HEK293T (cell line): Measurements from ENCODE around the gene MYB.
A peak's percentile ranks its signal among the peaks of the same experiment; 100 is the strongest.

Source experiments
- CTCF ChIA-PET: fragments of 350-600 bp; formaldehyde crosslinking; extraction: SDS; loops from one replicate; lab custom pipeline; 2021; ENCODE audit warnings: antibody characterized with exemption, inconsistent platforms; lab: Yijun Ruan, JAX
- POLR2A ChIA-PET: fragments of 350-600 bp; formaldehyde crosslinking; extraction: SDS; loops from one replicate; lab custom pipeline; 2020; ENCODE audit warnings: antibody characterized with exemption, inconsistent platforms; lab: Yijun Ruan, JAX
- DNase-seq: peaks from one replicate; pipeline ENCODE4 v3.0.0; 2012; ENCODE audit warnings: mixed read lengths; ENCODE audit errors: extremely low spot score
- ARNT ChIP-seq: fragments of 450-650 bp; IDR thresholded peaks from 2 replicates; pipeline ENCODE4 v1.6.1; 2017; ENCODE audit warnings: mild to moderate bottlenecking
- BHLHE40 ChIP-seq: fragments of 450-650 bp; IDR thresholded peaks from 2 replicates; pipeline ENCODE4 v1.6.1; 2016; ENCODE audit warnings: mild to moderate bottlenecking, moderate library complexity, borderline replicate concordance
- CTBP1 ChIP-seq: fragments of 450-650 bp; IDR thresholded peaks from 2 replicates; pipeline ENCODE4 v1.6.1; 2016; ENCODE audit warnings: borderline replicate concordance
- ELF4 ChIP-seq: fragments of 450-650 bp; IDR thresholded peaks from 2 replicates; pipeline ENCODE4 v1.6.1; 2017; ENCODE audit warnings: antibody characterized with exemption
- FOXA1 ChIP-seq: fragments of 450-650 bp; IDR thresholded peaks from 2 replicates; pipeline ENCODE4 v1.6.1; 2016; ENCODE audit warnings: mild to moderate bottlenecking
- FOXK2 ChIP-seq: fragments of 450-650 bp; IDR thresholded peaks from 2 replicates; pipeline ENCODE4 v1.6.1; 2016; ENCODE audit warnings: mild to moderate bottlenecking
- FOXM1 ChIP-seq: fragments of 450-650 bp; IDR thresholded peaks from 2 replicates; pipeline ENCODE4 v1.6.1; 2017; ENCODE audit warnings: mild to moderate bottlenecking, borderline replicate concordance
- HDGF ChIP-seq: fragments of 450-650 bp; IDR thresholded peaks from 2 replicates; pipeline ENCODE4 v1.6.1; 2017; ENCODE audit warnings: antibody characterized with exemption, borderline replicate concordance
- L3MBTL2 ChIP-seq: fragments of 450-650 bp; conservative IDR thresholded peaks from 2 replicates; pipeline ENCODE4 v1.6.1; 2016; ENCODE audit warnings: mild to moderate bottlenecking
- LEF1 ChIP-seq: fragments of 450-650 bp; IDR thresholded peaks from 2 replicates; pipeline ENCODE4 v1.6.1; 2017; ENCODE audit warnings: mild to moderate bottlenecking, borderline replicate concordance
- NFRKB ChIP-seq: fragments of 450-650 bp; IDR thresholded peaks from 2 replicates; pipeline ENCODE4 v1.6.1; 2016; ENCODE audit warnings: mild to moderate bottlenecking, moderate library complexity
- PKNOX1 ChIP-seq: fragments of 450-650 bp; IDR thresholded peaks from 2 replicates; pipeline ENCODE4 v1.6.1; 2016
- SP1 ChIP-seq: fragments of 450-650 bp; IDR thresholded peaks from 2 replicates; pipeline ENCODE4 v1.6.1; 2017
- SUZ12 ChIP-seq: fragments of 450-650 bp; IDR thresholded peaks from 2 replicates; pipeline ENCODE4 v1.6.1; 2016; ENCODE audit warnings: mild to moderate bottlenecking
- TARDBP ChIP-seq: fragments of 450-650 bp; IDR thresholded peaks from 2 replicates; pipeline ENCODE4 v1.6.1; 2016
- ZNF384 ChIP-seq: fragments of 450-650 bp; IDR thresholded peaks from 2 replicates; pipeline ENCODE4 v1.6.1; 2016

The MYB gene

GRCh38 chr6:135260612-135261011, 79.5 kb downstream of the MYB start:
- ChIA-PET CTCF (no interaction called here), POLR2A (no interaction called here)
- TF ChIP-seq ELF4 (no peak), FOXM1 (no peak), PKNOX1 (no peak), CTBP1 (no peak), ZNF384 (no peak), FOXK2 (no peak), NFRKB (no peak), HDGF (no peak), SUZ12 (no peak), L3MBTL2 (no peak), BHLHE40 (no peak), ARNT (no peak)
- no peak for DNase-seq

- TF ChIP-seq ZNF384 = no peak
- 0 out of 2 replicates have a peak, but pooled peaks have one; percentile 13 for TF ChIP-seq L3MBTL2
- POLR2A ChIA-PET = no interaction called here
- CTCF ChIA-PET = no interaction called here
- DNase-seq = no peak
These were observed 81.0 kb downstream of the MYB start for GRCh38 chr6:135261872-135262725.

GRCh38 chr6:135265278-135265677, 84.2 kb downstream of the MYB start:
- TF ChIP-seq SUZ12 (no peak), ZNF384 (no peak), NFRKB (no peak), L3MBTL2 (no peak)
- POLR2A ChIA-PET = no interaction called here

GRCh38 chr6:135266675-135267074, 85.6 kb downstream of the MYB start:
- ChIA-PET POLR2A (no interaction called here), CTCF (no interaction called here)
- TF ChIP-seq HDGF = no peak
- TF ChIP-seq ELF4 = no peak
- no peak for DNase-seq

More at GRCh38 chr6:135265278-135265677, 84.2 kb downstream of the MYB start:
- CTCF ChIA-PET = interaction anchor here (0.6 kb wide), 1 partner anchor 1141 kb away, joined by 3 read pairs; no protein-coding TSS in a partner anchor
- DNase-seq = no peak

GRCh38 chr6:135267085-135267484, 86.0 kb downstream of the MYB start:
- DNase-seq = no peak
- TF ChIP-seq FOXM1 (no peak), BHLHE40 (no peak), SP1 (no peak), L3MBTL2 (no peak), HDGF (no peak), FOXK2 (no peak), TARDBP (no peak), SUZ12 (no peak), CTBP1 (no peak), ARNT (no peak), ZNF384 (no peak), FOXA1 (no peak), ELF4 (no peak)
- ChIA-PET POLR2A (no interaction called here), CTCF (no interaction called here)

- DNase-seq = no peak
- POLR2A ChIA-PET = no interaction called here
These were observed 87.2 kb downstream of the MYB start for GRCh38 chr6:135268263-135268662.

More at GRCh38 chr6:135268263-135268662, 87.2 kb downstream of the MYB start:
- CTCF ChIA-PET = no interaction called here
- no peak for TF ChIP-seq FOXM1
- TF ChIP-seq SUZ12 = no peak
- no peak for TF ChIP-seq TARDBP
- no peak for TF ChIP-seq FOXK2
- TF ChIP-seq ZNF384 = no peak
- TF ChIP-seq NFRKB = no peak
- TF ChIP-seq SP1 = no peak
- no peak for TF ChIP-seq ELF4
- no peak for TF ChIP-seq FOXA1
- no peak for TF ChIP-seq CTBP1
- no peak for TF ChIP-seq HDGF
- no peak for TF ChIP-seq PKNOX1
- no peak for TF ChIP-seq LEF1
- TF ChIP-seq BHLHE40 = no peak
- no peak for TF ChIP-seq ARNT
- no peak for TF ChIP-seq L3MBTL2
